GM19467 (cell line): Measurements from ENCODE around the gene MEIS3.
"Not testable (repeated sequence)": the region's sequence is repeated elsewhere in the genome, so short reads cannot be mapped to it uniquely, and the experiment has no call there.

Source experiments
- ATAC-seq: cut with Tn5 transposase; IDR thresholded peaks from one replicate; pipeline ENCODE4 v1.9.1; 2021; ENCODE audit warnings: mild to moderate bottlenecking, moderate library complexity; ENCODE audit not compliant: unreplicated experiment

Gene MEIS3

GRCh38 chr19:47365455-47365854 lies 53.9 kb downstream of the MEIS3 start:
- ATAC-seq: not testable (repeated sequence)

GRCh38 chr19:47363758-47364531 lies 55.4 kb downstream of the MEIS3 start:
- no peak for ATAC-seq

GRCh38 chr19:47362321-47362720 lies 57.0 kb downstream of the MEIS3 start:
- no peak for ATAC-seq

DNA sequence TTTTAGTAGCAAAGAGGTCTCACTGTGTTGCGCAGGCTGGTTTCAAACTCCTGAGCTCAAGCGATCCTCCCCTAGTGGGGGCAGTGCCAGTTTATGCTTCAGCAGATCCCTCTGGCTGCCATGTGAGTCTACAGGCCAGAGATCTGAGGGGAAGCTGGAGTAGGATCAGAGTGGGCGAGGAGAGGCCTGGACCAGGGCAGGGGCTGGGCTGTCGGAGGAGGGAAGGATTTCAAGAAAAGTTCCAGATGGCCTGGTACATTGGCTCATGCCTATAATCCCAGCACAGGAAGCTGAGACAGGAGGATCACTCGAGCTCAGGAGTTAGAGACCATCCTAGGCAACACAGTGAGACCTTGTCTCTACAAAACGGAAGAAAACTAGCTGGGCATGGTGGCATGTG lies 60.4 kb downstream of the MEIS3 start:
- no peak for ATAC-seq

DNA sequence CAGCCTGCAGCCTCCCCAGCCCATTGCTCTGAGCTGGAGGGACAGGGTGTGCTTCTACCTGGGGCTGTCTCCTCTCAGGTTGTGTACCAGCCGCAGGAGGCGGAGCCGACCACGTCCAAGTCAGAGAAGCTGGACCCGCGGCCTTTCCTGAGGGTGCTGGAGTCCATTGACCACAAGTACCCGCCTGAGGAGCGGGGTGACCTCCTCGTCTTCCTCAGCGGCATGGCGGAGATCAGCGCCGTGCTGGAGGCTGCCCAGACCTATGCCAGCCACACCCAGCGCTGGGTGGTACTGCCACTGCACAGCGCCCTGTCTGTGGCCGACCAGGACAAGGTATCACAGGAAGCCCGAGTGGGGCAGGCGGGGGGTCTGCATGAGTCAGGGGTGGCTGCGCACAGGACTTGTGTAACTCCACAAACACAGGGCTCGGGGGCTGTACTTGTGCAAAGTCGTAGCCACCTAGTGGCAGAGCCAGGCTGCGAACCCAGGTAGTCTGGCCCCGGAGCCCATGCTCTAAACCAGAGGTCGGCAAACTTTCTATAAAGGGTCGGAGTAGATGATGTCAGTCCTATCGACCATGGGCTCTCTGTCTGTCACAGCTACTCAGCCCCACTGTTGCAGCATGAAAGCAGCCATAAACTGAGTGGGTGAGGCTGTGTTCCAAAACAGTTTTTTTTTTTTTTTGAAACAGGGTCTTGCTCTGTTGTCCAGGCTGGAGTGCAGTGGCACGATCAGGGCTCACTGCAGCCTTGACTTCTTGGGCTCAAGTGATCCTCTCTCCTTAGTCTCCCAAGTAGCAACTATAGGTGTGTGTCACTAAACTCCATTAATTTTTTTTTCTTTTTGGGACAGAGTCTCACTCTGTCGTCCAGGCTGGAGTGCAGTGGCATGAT lies 61.3 kb downstream of the MEIS3 start:
- no peak for ATAC-seq

- ATAC-seq: no peak
These were observed 62.4 kb downstream of the MEIS3 start for GRCh38 chr19:47356900-47357299.

GRCh38 chr19:47353307-47353712 lies 66.0 kb downstream of the MEIS3 start:
- ATAC-seq: no peak
